Vagina (tissue), 2 donors: ENCODE data around the gene ACTL8. TPM values are rescaled to one million over a fixed set of nuclear protein-coding genes. Genes with fewer than 3 reads are reported as not detected.

ENCODE experiments used
- DNase-seq, 2 donors: peaks; one replicate each; pipeline ENCODE4 v3.0.0-alpha.2; 2017; ENCODE audit errors: extremely low spot score in 2 of 2
- H3K27ac ChIP-seq: fragments of 200-600 bp; sonication (generic); one replicate; pipeline ENCODE4 v1.5.1; 2019
- H3K27me3 ChIP-seq: fragments of 200-600 bp; sonication (generic); one replicate; pipeline ENCODE4 v1.5.1; 2019
- H3K36me3 ChIP-seq, 2 donors: fragments of 200-600 bp; sonication (generic); one replicate each; pipeline ENCODE4 v1.5.1; 2017 to 2019
- H3K4me1 ChIP-seq: fragments of 200-600 bp; sonication (generic); one replicate; pipeline ENCODE4 v1.5.1; 2019
- H3K4me3 ChIP-seq, 2 donors: fragments of 200-600 bp; sonication (generic); 1 replicate in 1 of 2; 2 replicates in 1 of 2; pipeline ENCODE4 v1.5.1; 2016 to 2019
- H3K9me3 ChIP-seq: fragments of 200-600 bp; sonication (generic); one replicate; pipeline ENCODE4 v1.5.1; 2019
- POLR2A ChIP-seq, 2 donors: fragments of 450-650 bp; IDR thresholded peaks; one replicate each; pipeline ENCODE4 v1.6.1; 2017; ENCODE audit warnings: antibody characterized with exemption in 2 of 2, mild to moderate bottlenecking in 2 of 2, moderate library complexity in 2 of 2
- POLR2AphosphoS5 ChIP-seq, 2 donors: sonication (generic); formaldehyde crosslinking; IDR thresholded peaks; one replicate each; pipeline ENCODE4 v1.9.0; 2017; ENCODE audit warnings: antibody characterized with exemption in 2 of 2, mild to moderate bottlenecking in 2 of 2, low read depth in 1 of 2; ENCODE audit not compliant: insufficient read depth in 1 of 2
- intact Hi-C: fragments of 100-400 bp; cut with DNase I; formaldehyde crosslinking; loops from one replicate; pipeline ENCODE4 v1.15.1; 2023
- total RNA-seq: library from RNA; depleted of rRNA; stranded (reverse); fragments of >200 nt; gene quantifications from one replicate; pipeline ENCODE4 v1.2.3, GENCODE V29; 2016
- TF ChIP-seq, protein P1 (sequence below), 3 experiments: fragments of 450-650 bp in 2 of 3; fragments of 200-600 bp in 1 of 3; sonication (generic) in 1 of 3; IDR thresholded peaks; one replicate each; pipeline ENCODE4 v1.5.1; 2017 to 2019; ENCODE audit warnings: antibody characterized with exemption in 3 of 3, mild to moderate bottlenecking in 2 of 3, moderate library complexity in 2 of 3

ACTL8 gene
- total RNA-seq, 1 donor from 2014 or later: not detected

DNA sequence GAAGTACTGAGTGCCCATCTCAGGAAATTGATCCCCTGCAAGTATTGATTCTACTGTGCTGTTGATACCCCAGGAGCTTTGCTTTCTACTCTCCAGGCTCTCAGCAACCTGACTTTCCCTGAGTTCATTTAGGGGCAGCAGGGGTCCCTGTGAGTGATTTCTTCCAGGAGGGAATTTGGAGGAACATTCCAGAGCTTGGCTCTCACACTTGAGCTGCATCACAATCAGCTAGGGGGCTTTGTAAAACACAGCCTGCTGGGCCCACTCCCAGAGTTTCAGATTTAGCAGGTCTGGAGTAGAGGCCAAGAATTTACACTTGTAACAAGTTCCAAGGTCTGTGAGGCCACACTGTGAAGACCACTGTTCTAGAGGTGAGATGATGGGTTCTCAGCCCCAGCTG is 16.1 kb upstream of the ACTL8 start:
- intact Hi-C loops: no loop called here
- Histone ChIP-seq H3K4me1 (no peaks in the 10 kb centered on the region), H3K27ac (no peak overlapping the region), H3K36me3 (no peaks in the 10 kb centered on the region), H3K27me3 (no peaks in the 10 kb centered on the region), H3K4me3 (no peak overlapping the region), H3K9me3 (no peaks in the 10 kb centered on the region)
- no peak for TF ChIP-seq POLR2A (IDR thresholded peaks at IDR 0.05)
- TF ChIP-seq, protein P1, sequence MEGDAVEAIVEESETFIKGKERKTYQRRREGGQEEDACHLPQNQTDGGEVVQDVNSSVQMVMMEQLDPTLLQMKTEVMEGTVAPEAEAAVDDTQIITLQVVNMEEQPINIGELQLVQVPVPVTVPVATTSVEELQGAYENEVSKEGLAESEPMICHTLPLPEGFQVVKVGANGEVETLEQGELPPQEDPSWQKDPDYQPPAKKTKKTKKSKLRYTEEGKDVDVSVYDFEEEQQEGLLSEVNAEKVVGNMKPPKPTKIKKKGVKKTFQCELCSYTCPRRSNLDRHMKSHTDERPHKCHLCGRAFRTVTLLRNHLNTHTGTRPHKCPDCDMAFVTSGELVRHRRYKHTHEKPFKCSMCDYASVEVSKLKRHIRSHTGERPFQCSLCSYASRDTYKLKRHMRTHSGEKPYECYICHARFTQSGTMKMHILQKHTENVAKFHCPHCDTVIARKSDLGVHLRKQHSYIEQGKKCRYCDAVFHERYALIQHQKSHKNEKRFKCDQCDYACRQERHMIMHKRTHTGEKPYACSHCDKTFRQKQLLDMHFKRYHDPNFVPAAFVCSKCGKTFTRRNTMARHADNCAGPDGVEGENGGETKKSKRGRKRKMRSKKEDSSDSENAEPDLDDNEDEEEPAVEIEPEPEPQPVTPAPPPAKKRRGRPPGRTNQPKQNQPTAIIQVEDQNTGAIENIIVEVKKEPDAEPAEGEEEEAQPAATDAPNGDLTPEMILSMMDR (IDR thresholded peaks at IDR 0.05): no peak
- TF ChIP-seq POLR2AphosphoS5 (IDR thresholded peaks at IDR 0.05; ENCODE audit: insufficient read depth in 1 of 2, low read depth in 1 of 2): no peak
- DNase-seq: no peak

DNA sequence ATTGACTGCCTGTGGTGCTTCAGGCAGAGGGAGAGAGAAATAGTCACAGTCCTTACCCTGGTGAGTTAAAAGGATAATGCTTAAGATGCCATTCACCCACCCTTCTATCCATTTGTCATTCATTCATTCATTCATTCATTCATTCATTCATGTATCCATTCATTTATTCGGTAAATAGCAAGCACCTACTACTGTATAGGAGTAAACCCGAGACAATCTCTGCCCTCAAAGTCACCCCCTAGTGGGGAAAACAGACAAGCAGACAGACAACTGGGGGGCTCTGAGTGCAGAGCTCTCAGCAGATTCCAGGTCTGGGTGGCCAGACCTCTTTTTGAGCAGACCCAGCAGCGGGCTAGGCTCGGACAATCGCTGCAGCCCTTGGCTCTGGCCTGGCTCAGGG is 14.1 kb upstream of the ACTL8 start:
- Histone ChIP-seq H3K4me3 (no peak overlapping the region), H3K36me3 (no peaks in the 10 kb centered on the region), H3K4me1 (no peaks in the 10 kb centered on the region), H3K27ac (no peak overlapping the region), H3K9me3 (no peaks in the 10 kb centered on the region), H3K27me3 (no peaks in the 10 kb centered on the region)
- TF ChIP-seq, protein P1 (IDR thresholded peaks at IDR 0.05): no peak
- TF ChIP-seq POLR2A (IDR thresholded peaks at IDR 0.05) (no peak), POLR2AphosphoS5 (IDR thresholded peaks at IDR 0.05; ENCODE audit: insufficient read depth in 1 of 2, low read depth in 1 of 2) (no peak)
- no peak for DNase-seq
- intact Hi-C loops: no loop called here

DNA sequence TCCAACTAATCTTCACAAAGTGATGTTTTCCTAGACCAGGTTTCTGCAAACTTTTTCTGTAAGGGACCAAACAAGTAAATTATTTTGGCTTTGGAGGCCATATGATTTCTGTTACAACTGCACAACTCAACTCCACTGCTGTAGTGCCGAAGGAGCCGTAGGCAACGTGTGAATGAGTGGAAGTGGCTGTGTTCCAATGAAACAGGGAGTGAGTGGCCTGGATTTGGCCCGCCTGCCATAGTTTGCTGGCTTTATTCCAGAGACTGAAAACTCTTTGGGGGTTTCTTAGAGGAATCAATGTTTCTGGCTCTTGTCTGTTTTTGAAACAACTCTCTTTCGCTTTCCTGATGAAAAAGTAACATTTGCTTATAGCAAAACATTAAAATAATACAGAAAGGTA is 12.6 kb upstream of the ACTL8 start:
- Histone ChIP-seq H3K9me3 (no peaks in the 10 kb centered on the region), H3K27ac (no peak overlapping the region), H3K36me3 (no peaks in the 10 kb centered on the region), H3K27me3 (peaks cover 4% of the 10 kb centered on the region), H3K4me1 (no peaks in the 10 kb centered on the region), H3K4me3 (no peak overlapping the region)
- intact Hi-C loops: no loop called here
- DNase-seq: no peak
- TF ChIP-seq POLR2A (IDR thresholded peaks at IDR 0.05) (no peak), POLR2AphosphoS5 (IDR thresholded peaks at IDR 0.05; ENCODE audit: insufficient read depth in 1 of 2, low read depth in 1 of 2) (no peak)
- TF ChIP-seq, protein P1 (IDR thresholded peaks at IDR 0.05): no peak

DNA sequence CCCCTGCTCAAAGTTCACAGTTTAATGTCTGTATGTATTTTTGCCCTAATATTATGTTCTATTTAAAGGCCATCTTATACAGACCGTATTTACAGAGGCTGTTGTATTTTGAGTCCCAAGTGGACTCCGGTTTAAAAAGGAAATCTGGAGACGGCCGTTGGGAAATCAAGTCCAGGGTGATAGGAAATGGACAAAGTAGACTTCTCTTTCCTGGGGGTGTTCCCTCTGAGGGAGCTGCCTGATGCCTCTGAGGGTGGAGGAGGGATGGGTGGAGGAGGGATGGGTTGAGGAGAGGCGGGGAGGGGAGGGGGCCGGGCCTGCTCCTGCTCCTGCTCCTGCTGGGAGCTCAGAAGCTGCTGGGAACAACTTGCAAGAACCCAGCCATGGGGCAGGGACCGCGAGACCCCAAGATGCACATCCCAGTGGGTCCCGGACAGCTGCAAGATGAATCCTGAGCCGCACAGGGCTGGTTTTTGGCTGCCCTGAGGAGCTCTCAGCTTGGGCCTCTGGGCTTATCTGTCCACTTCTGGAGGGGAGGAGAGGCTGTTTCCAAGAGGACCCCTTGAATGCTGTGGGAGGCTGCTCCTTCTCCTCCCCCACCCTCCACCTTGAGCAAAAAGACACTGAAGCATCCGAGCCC is 12.0 kb upstream of the ACTL8 start:
- TF ChIP-seq, protein P1 (IDR thresholded peaks at IDR 0.05): no peak
- no peak for TF ChIP-seq POLR2A (IDR thresholded peaks at IDR 0.05)
- TF ChIP-seq POLR2AphosphoS5 (IDR thresholded peaks at IDR 0.05; ENCODE audit: insufficient read depth in 1 of 2, low read depth in 1 of 2): no peak
- H3K4me3 ChIP-seq: no peak overlapping the region
- H3K9me3 ChIP-seq: no peaks in the 10 kb centered on the region
- H3K27ac ChIP-seq: no peak overlapping the region
- peaks cover 4% of the 10 kb centered on the region for H3K27me3 ChIP-seq
- DNase-seq: no peak
- intact Hi-C loops: no loop called here
- H3K4me1 ChIP-seq: no peaks in the 10 kb centered on the region
- no peaks in the 10 kb centered on the region for H3K36me3 ChIP-seq

DNA sequence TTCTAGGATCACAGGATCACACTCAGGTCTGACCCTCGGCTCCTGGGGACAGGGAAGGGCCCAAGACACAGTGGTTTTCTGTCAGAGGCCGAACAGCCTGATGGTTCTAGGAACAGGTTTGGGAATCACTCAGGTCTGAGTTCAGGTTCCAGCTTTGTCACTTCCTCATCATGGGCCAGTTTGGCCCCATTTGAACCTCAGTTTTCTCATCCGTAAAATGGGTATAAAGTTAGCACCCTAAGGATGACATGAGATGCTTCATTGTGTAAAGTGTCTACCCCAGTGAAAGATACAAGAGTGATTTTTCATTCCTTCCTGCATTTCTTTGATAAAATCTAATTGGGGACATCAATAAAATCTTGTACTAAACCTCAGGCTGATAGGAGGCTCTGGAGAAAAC is 11.2 kb upstream of the ACTL8 start:
- intact Hi-C loops: no loop called here
- TF ChIP-seq, protein P1 (IDR thresholded peaks at IDR 0.05): no peak
- TF ChIP-seq POLR2A (IDR thresholded peaks at IDR 0.05) (no peak), POLR2AphosphoS5 (IDR thresholded peaks at IDR 0.05; ENCODE audit: insufficient read depth in 1 of 2, low read depth in 1 of 2) (no peak)
- no peak overlapping the region for H3K27ac ChIP-seq
- H3K4me3 ChIP-seq: no peak overlapping the region
- no peaks in the 10 kb centered on the region for H3K9me3 ChIP-seq
- H3K36me3 ChIP-seq: no peaks in the 10 kb centered on the region
- H3K4me1 ChIP-seq: no peaks in the 10 kb centered on the region
- no peak for DNase-seq
- H3K27me3 ChIP-seq: peaks cover 4% of the 10 kb centered on the region
